K562 (cell line): Measurements from ENCODE around the gene CCDC85C. TPM values are rescaled to one million over a fixed set of nuclear protein-coding genes. Genes with fewer than 3 reads are reported as not detected.

Experiments
- ATAC-seq: fragments of 200-7000 bp; cut with Tn5 transposase; 3 replicates; pipeline ENCODE4 v1.9.1; 2020; ENCODE audit warnings: moderate library complexity
- BruUV-seq: library from RNA; stranded (reverse); fragments of 400-500 nt; replicated peaks from 2 replicates; lab custom pipeline; 2021; lab: Mats Ljungman, UMichigan
- CTCF ChIA-PET: fragments of 300-600 bp; formaldehyde crosslinking; extraction: SDS; loops from one replicate; lab custom pipeline; 2021; ENCODE audit warnings: low intra/inter-chr PET ratio; lab: Yijun Ruan, JAX
- POLR2A ChIA-PET: fragments of 300-600, 350-650 bp; sonication (Branson Sonifier 250); formaldehyde crosslinking; extraction: SDS; loops from one replicate; lab custom pipeline; 2021; ENCODE audit warnings: antibody characterized with exemption, inconsistent platforms; lab: Yijun Ruan, JAX
- DNase-seq, 4 experiments: peaks; one replicate each; pipeline versions ENCODE4 v3.0.0 to v3.0.0-alpha.2; 2011 to 2018; ENCODE audit warnings: low spot score in 3 of 4, mixed read lengths in 3 of 4; ENCODE audit errors: extremely low read depth in 1 of 4
- FAIRE-seq: peaks from 2 replicates; lab custom pipeline; 2011; peaks lifted over from hg19 to GRCh38; lab: Jason Lieb, UNC
- H2AFZ ChIP-seq: 2 replicates; pipeline ENCODE4 v1.6.0; 2011; ENCODE audit warnings: low read depth, low read length, control low read depth, inconsistent platforms
- H3K27ac ChIP-seq: fragments of 200-600 bp; 3 replicates; pipeline ENCODE4 v1.8.0; 2011; ENCODE audit warnings: low read depth, mild to moderate bottlenecking, control low read depth, inconsistent platforms, low read length, moderate library complexity, mixed read lengths; ENCODE audit errors: extremely low read depth
- H3K27me3 ChIP-seq, 2 experiments: fragments of 300-600 bp in 1 of 2; 2 replicates in 1 of 2; 3 replicates in 1 of 2; pipeline versions ENCODE4 v1.6.0 to v1.8.0; 2011; ENCODE audit warnings: inconsistent platforms in 2 of 2, low read length in 2 of 2, mild to moderate bottlenecking in 1 of 2, mixed read lengths in 1 of 2, moderate library complexity in 1 of 2; ENCODE audit not compliant: control insufficient read depth in 2 of 2, insufficient read depth in 2 of 2
- H3K36me3 ChIP-seq: fragments of 300-600 bp; 3 replicates; pipeline ENCODE4 v1.8.0; 2011; ENCODE audit warnings: mild to moderate bottlenecking, low read length, inconsistent platforms; ENCODE audit not compliant: control insufficient read depth, insufficient read depth
- H3K4me1 ChIP-seq, 2 experiments: fragments of 200-600 bp in 1 of 2; replicated peaks in 1 of 2; 2 replicates in 1 of 2; 3 replicates in 1 of 2; pipeline versions ENCODE4 v1.5.1 to v1.8.0; 2011; ENCODE audit warnings: inconsistent platforms in 2 of 2, low read length in 2 of 2, mild to moderate bottlenecking in 1 of 2, mixed read lengths in 1 of 2, moderate library complexity in 1 of 2; ENCODE audit not compliant: control insufficient read depth in 2 of 2, insufficient read depth in 2 of 2
- H3K4me2 ChIP-seq: 2 replicates; pipeline ENCODE4 v1.6.1; 2011; ENCODE audit warnings: low read length, control low read depth, inconsistent platforms, mixed read lengths; ENCODE audit not compliant: insufficient read depth
- H3K4me3 ChIP-seq: fragments of 200-600 bp; sonication (generic), shearing (Covaris generic); 2 replicates; pipeline ENCODE4 v1.5.1; 2016; ENCODE audit warnings: control low read depth, inconsistent platforms
- H3K79me2 ChIP-seq: fragments of 200-600 bp; 3 replicates; pipeline ENCODE4 v1.8.0; 2011; ENCODE audit warnings: low read length, inconsistent platforms; ENCODE audit not compliant: control insufficient read depth, insufficient read depth
- H3K9ac ChIP-seq, 2 experiments: 2 replicates each; pipeline versions ENCODE4 v1.6.0 to v1.6.1; 2011; ENCODE audit warnings: low read depth in 2 of 2, low read length in 2 of 2, control low read depth in 1 of 2, inconsistent platforms in 1 of 2, mild to moderate bottlenecking in 1 of 2, mixed read lengths in 1 of 2; ENCODE audit not compliant: insufficient read depth in 1 of 2
- H3K9me1 ChIP-seq: one replicate; pipeline ENCODE4 v1.6.0; 2011; ENCODE audit warnings: inconsistent platforms, mild to moderate bottlenecking, low read length, moderate library complexity; ENCODE audit not compliant: control insufficient read depth, insufficient read depth
- H3K9me3 ChIP-seq: replicated peaks from 2 replicates; pipeline ENCODE4 v1.5.1; 2011; ENCODE audit warnings: low read depth, low read length, inconsistent platforms; ENCODE audit not compliant: control insufficient read depth, insufficient read depth
- H4K20me1 ChIP-seq: replicated peaks from 2 replicates; pipeline ENCODE4 v1.6.1; 2011; ENCODE audit warnings: low read length, inconsistent platforms, mixed read lengths; ENCODE audit not compliant: control insufficient read depth, insufficient read depth
- BACH1 ChIP-seq: fragments of 200-800 bp; sonication (Bioruptor generic); IDR thresholded peaks from 2 replicates; pipeline ENCODE4 v1.6.1; 2016; ENCODE audit warnings: missing genetic modification characterization, missing compliant biosample characterization
- BRCA1 ChIP-seq, 2 experiments: fragments of 450-650 bp in 1 of 2; sonication (generic) in 1 of 2; formaldehyde crosslinking in 1 of 2; IDR thresholded peaks; 2 replicates each; pipeline versions ENCODE4 v1.5.0 to v1.6.1; 2017 to 2020; ENCODE audit warnings: mild to moderate bottlenecking in 1 of 2, missing genetic modification reagents in 1 of 2
- FUS ChIP-seq: fragments of 200-400 bp; formaldehyde crosslinking; optimal IDR thresholded peaks from 2 replicates; pipeline ENCODE3; 2017; ENCODE audit warnings: low read depth, low read length
- GATAD2A ChIP-seq: fragments of 450-650 bp; IDR thresholded peaks from 2 replicates; pipeline ENCODE4 v1.6.1; 2017
- HDAC3 ChIP-seq: fragments of 450-650 bp; IDR thresholded peaks from 2 replicates; pipeline ENCODE4 v1.6.1; 2018; ENCODE audit warnings: borderline replicate concordance, mild to moderate bottlenecking, moderate library complexity; ENCODE audit not compliant: partially characterized antibody
- KAT2B ChIP-seq: IDR thresholded peaks from one replicate; pipeline ENCODE4 v1.6.1; 2012; ENCODE audit warnings: low read depth, mild to moderate bottlenecking, control low read depth, inconsistent platforms, low read length, moderate library complexity
- MECOM ChIP-seq: fragments of 250-450 bp; sonication (Bioruptor Pico); IDR thresholded peaks from 2 replicates; pipeline ENCODE4 v1.8.0; 2022; ENCODE audit warnings: inconsistent platforms
- MTA3 ChIP-seq: fragments of 450-650 bp; formaldehyde crosslinking; IDR thresholded peaks from 2 replicates; pipeline ENCODE4 v1.6.1; 2017; ENCODE audit warnings: mild to moderate bottlenecking, borderline replicate concordance
- SP1 ChIP-seq: sonication (generic); formaldehyde crosslinking; IDR thresholded peaks from 2 replicates; pipeline ENCODE4 v1.8.1; 2022; ENCODE audit warnings: mild to moderate bottlenecking, missing genetic modification reagents
- ZBTB11 ChIP-seq, 3 experiments: fragments of 200-800 bp in 1 of 3; fragments of 250-450 bp in 1 of 3; fragments of 450-650 bp in 1 of 3; sonication (Bioruptor Pico) in 1 of 3; sonication (Bioruptor generic) in 1 of 3; formaldehyde crosslinking in 1 of 3; IDR thresholded peaks; 2 replicates each; pipeline versions ENCODE4 v1.6.1 to v1.8.0; 2016 to 2022; ENCODE audit warnings: mild to moderate bottlenecking in 2 of 3, missing genetic modification characterization in 2 of 3, missing compliant biosample characterization in 1 of 3, moderate library complexity in 1 of 3
- ZMIZ1 ChIP-seq, 2 experiments: fragments of 150-350 bp in 1 of 2; IDR thresholded peaks; 2 replicates each; pipeline ENCODE4 v1.6.1; 2012 to 2016; ENCODE audit warnings: low read depth in 2 of 2, low read length in 2 of 2, mild to moderate bottlenecking in 1 of 2, moderate library complexity in 1 of 2
- ZNF311 ChIP-seq: fragments of 250-450 bp; sonication (Bioruptor Pico); IDR thresholded peaks from 2 replicates; pipeline ENCODE4 v1.4.0; 2020; ENCODE audit warnings: mild to moderate bottlenecking, moderate library complexity
- ZNF778 ChIP-seq: fragments of 450-650 bp; formaldehyde crosslinking; IDR thresholded peaks from 2 replicates; pipeline ENCODE4 v1.4.0; 2020; ENCODE audit warnings: mild to moderate bottlenecking, moderate library complexity
- WGBS: fragments of 100-300 bp; shearing (Covaris generic); methylation state at CpG from one replicate; pipeline ENCODE4 v1.1.6; 2016; ENCODE audit warnings: low coverage, mixed read lengths; ENCODE audit not compliant: insufficient coverage; ENCODE audit errors: missing lambda C conversion rate; 5-methylcytosine and 5-hydroxymethylcytosine counted together
- in situ Hi-C: fragments of 300-500 bp; cut with MboI; formaldehyde crosslinking; loops from 4 replicates; pipeline ENCODE4 v1.15.0; 2018; ENCODE audit warnings: inconsistent platforms, mixed read lengths
- intact Hi-C: fragments of 100-400 bp; cut with micrococcal nuclease; formaldehyde crosslinking; loops from 2 replicates; pipeline ENCODE4 v1.14.2; 2022
- polyA plus RNA-seq, 8 experiments: library from polyadenylated mRNA; depleted of rRNA in 4 of 8; stranded (reverse) in 5 of 8; unstranded in 3 of 8; fragments of >200 nt; fragmentation: Nextera tagmentation in 2 of 8; fragmentation: Illumina TruSeq in 1 of 8; extraction: Ambion mirVana in 2 of 8; extraction: Trizol in 1 of 8; gene quantifications; 2 replicates each; pipeline versions ENCODE4 v1.2.1 to v1.2.3, GENCODE V29; 2011 to 2014; ENCODE audit warnings: inconsistent platforms in 1 of 8, missing spikeins in 1 of 8
- total RNA-seq, 7 experiments: library from RNA; depleted of rRNA in 6 of 7; stranded (reverse); fragments of >200 nt in 6 of 7; fragmentation: Illumina TruSeq in 2 of 7; extraction: Trizol in 2 of 7; gene quantifications; 2 replicates each; pipeline versions ENCODE4 v1.2.1 to v1.2.3, GENCODE V29; 2011 to 2021; ENCODE audit warnings: low replicate concordance in 1 of 7

The CCDC85C gene
- total and polyA plus RNA-seq, 9 of the 15 experiments (the other 6 are each of a cell fraction or from before 2014, with no cell fraction given): 0.18 to 22.0 (median 6.3) TPM

- TF ChIP-seq ZNF311: no peak
- no peak for TF ChIP-seq MECOM (CRISPR knock-in tag)
- no peak for TF ChIP-seq HDAC3
- TF ChIP-seq KAT2B: no peak
- TF ChIP-seq GATAD2A: no peak
These were observed 130.5 kb downstream of the CCDC85C start (continued) for GRCh38 chr14:99473458-99473857.

GRCh38 chr14:99472937-99473336 lies 131.1 kb downstream of the CCDC85C start:
- ChIA-PET CTCF (no interaction called here), POLR2A (interaction anchor here (0.5 to 1.3 kb wide), 2 partner anchors 11 to 35 kb away, joined by 3 read pairs; no protein-coding TSS in a partner anchor)
- no peak overlapping the region for H3K9ac ChIP-seq
- H3K4me2 ChIP-seq: no peak overlapping the region
- peaks cover 11% of the 10 kb centered on the region; the same call in 1 of the 2 replicates for H4K20me1 ChIP-seq
- H3K27me3 ChIP-seq: no peaks in the 10 kb centered on the region
- H2AFZ ChIP-seq: no peak overlapping the region
- H3K36me3 ChIP-seq: no peaks in the 10 kb centered on the region
- intact Hi-C loops: no loop called here
- H3K4me1 ChIP-seq: peaks cover 0 to 27% of the 10 kb centered on the region in 2 experiments; a peak in 3 of 5 replicates
- FAIRE-seq (no peak), ATAC-seq (no peak), DNase-seq (no peak)
- H3K9me1 ChIP-seq: no peaks in the 10 kb centered on the region
- in situ Hi-C loops: no loop called here
- BruUV-seq: no TSS peak
- WGBS: 81% methylated on average over 4 of the region's 4 CpGs
- no peak overlapping the region for H3K27ac ChIP-seq
- no peak overlapping the region for H3K4me3 ChIP-seq
- no peaks in the 10 kb centered on the region for H3K9me3 ChIP-seq
- peaks cover 94% of the 10 kb centered on the region for H3K79me2 ChIP-seq
- TF ChIP-seq SP1 (CRISPR knock-in tag) (no peak), BACH1 (tag) (no peak), ZBTB11 (CRISPR knock-in tag; IDR thresholded peaks at IDR 0.05) (no peak), FUS (no peak), ZMIZ1 (IDR thresholded peaks at IDR 0.05; ENCODE audit: low read depth in 2 of 2, low read length in 2 of 2) (no peak), MTA3 (no peak), BRCA1 (IDR thresholded peaks at IDR 0.05) (no peak), BRCA1 (CRISPR knock-in tag; IDR thresholded peaks at IDR 0.05) (no peak), ZNF778 (CRISPR knock-in tag) (no peak)
